H4 (cell line): ENCODE measurements around the gene TMEM181. TPM values are rescaled to one million over a fixed set of nuclear protein-coding genes. Genes with fewer than 3 reads are reported as not detected.
"Not testable (repeated sequence)": the region's sequence is repeated elsewhere in the genome, so short reads cannot be mapped to it uniquely, and the experiment has no call there.

Experiments used
- DNase-seq: peaks from one replicate; pipeline ENCODE4 v3.0.0-alpha.2; 2015; ENCODE audit warnings: low spot score
- total RNA-seq: library from RNA; depleted of rRNA; stranded (reverse); fragments of >200 nt; shearing (Covaris generic); gene quantifications from 2 replicates; pipeline ENCODE4 v1.2.3, GENCODE V29; 2014

TMEM181 gene
- total RNA-seq, 1 experiment from 2014 or later: 16.1 TPM

- no peak for DNase-seq
These were observed 100.5 kb downstream of the TMEM181 start for GRCh38 chr6:158660333-158660754.

GRCh38 chr6:158661156-158661685 is 101.3 kb downstream of the TMEM181 start:
- no peak for DNase-seq

- no peak for DNase-seq
These were observed 102.7 kb downstream of the TMEM181 start for GRCh38 chr6:158662607-158662953.

GRCh38 chr6:158662954-158663624 is 103.2 kb downstream of the TMEM181 start:
- no peak for DNase-seq

- DNase-seq: no peak
These were observed 103.8 kb downstream of the TMEM181 start for GRCh38 chr6:158663625-158664165.

GRCh38 chr6:158665332-158665731 is 105.4 kb downstream of the TMEM181 start:
- DNase-seq: no peak

- DNase-seq: peak; percentile 18
These were observed 106.9 kb downstream of the TMEM181 start for GRCh38 chr6:158666628-158667359.

GRCh38 chr6:158667360-158667981 is 107.6 kb downstream of the TMEM181 start:
- no peak for DNase-seq

GRCh38 chr6:158668707-158669103 is 108.8 kb downstream of the TMEM181 start:
- no peak for DNase-seq

- no peak for DNase-seq
These were observed 109.5 kb downstream of the TMEM181 start for GRCh38 chr6:158669145-158670035.

GRCh38 chr6:158672119-158672518 is 112.2 kb downstream of the TMEM181 start:
- DNase-seq: not testable (repeated sequence)

- no peak for DNase-seq
These were observed 112.8 kb downstream of the TMEM181 start for GRCh38 chr6:158672726-158673125.

GRCh38 chr6:158674342-158675131 is 114.6 kb downstream of the TMEM181 start:
- DNase-seq: no peak

- DNase-seq: not testable (repeated sequence)
These were observed 117.2 kb downstream of the TMEM181 start for GRCh38 chr6:158677094-158677493.

- no peak for DNase-seq
These were observed 118.2 kb downstream of the TMEM181 start for GRCh38 chr6:158677906-158678578.

- DNase-seq: no peak
These were observed 120.1 kb downstream of the TMEM181 start for GRCh38 chr6:158680015-158680414.

- DNase-seq: no peak
These were observed 120.6 kb downstream of the TMEM181 start for GRCh38 chr6:158680481-158680880.

GRCh38 chr6:158684311-158684710 is 124.4 kb downstream of the TMEM181 start:
- DNase-seq: no peak

- no peak for DNase-seq
These were observed 124.9 kb downstream of the TMEM181 start for GRCh38 chr6:158684745-158685324.
